ENCODE measurements around the gene SYT15B.
"Not testable (repeated sequence)": the region's sequence is repeated elsewhere in the genome, so short reads cannot be mapped to it uniquely, and the experiment has no call there.

SYT15B gene

GRCh38 chr10:47763554-47764175 lies at the start of gene SYT15B:
Gene SYT15B, minus strand, starts transcription at chr10:47763592. Its CDS starts 952 bp downstream, at chr10:47762640.
- not testable (repeated sequence) for DNase-seq (ENCODE audit: low read depth)

- DNase-seq (ENCODE audit: low read depth) = not testable (repeated sequence)
Observed at GRCh38 chr10:47779590-47779989, 16.2 kb upstream of the SYT15B start.

- DNase-seq (ENCODE audit: low read depth) = not testable (repeated sequence)
Observed at GRCh38 chr10:47775361-47776231, 12.2 kb upstream of the SYT15B start.

GRCh38 chr10:47770745-47771144 lies 7.4 kb upstream of the SYT15B start:
- DNase-seq (ENCODE audit: low read depth) = not testable (repeated sequence)

- DNase-seq (ENCODE audit: low read depth) = not testable (repeated sequence)
Observed at GRCh38 chr10:47768578-47769115, 5.3 kb upstream of the SYT15B start.

- DNase-seq (ENCODE audit: low read depth) = not testable (repeated sequence)
Observed at GRCh38 chr10:47768085-47768484, 4.7 kb upstream of the SYT15B start.

GRCh38 chr10:47767236-47767635 lies 3.8 kb upstream of the SYT15B start:
- not testable (repeated sequence) for DNase-seq (ENCODE audit: low read depth)

GRCh38 chr10:47765232-47765631 lies 1.8 kb upstream of the SYT15B start:
- not testable (repeated sequence) for DNase-seq (ENCODE audit: low read depth)

- DNase-seq (ENCODE audit: low read depth) = not testable (repeated sequence)
Observed at GRCh38 chr10:47762674-47763553, 478 bp downstream of the SYT15B start.

- DNase-seq (ENCODE audit: low read depth) = not testable (repeated sequence)
Observed at GRCh38 chr10:47758855-47759254, 4.5 kb downstream of the SYT15B start.

- DNase-seq (ENCODE audit: low read depth) = not testable (repeated sequence)
Observed at GRCh38 chr10:47756169-47756568, 7.2 kb downstream of the SYT15B start.

- DNase-seq (ENCODE audit: low read depth) = not testable (repeated sequence)
Observed at GRCh38 chr10:47753871-47754270, 9.5 kb downstream of the SYT15B start.

- DNase-seq (ENCODE audit: low read depth) = not testable (repeated sequence)
Observed at GRCh38 chr10:47753176-47753575, 10.2 kb downstream of the SYT15B start.

- not testable (repeated sequence) for DNase-seq (ENCODE audit: low read depth)
Observed at GRCh38 chr10:47751821-47752220, 11.6 kb downstream of the SYT15B start.

- not testable (repeated sequence) for DNase-seq (ENCODE audit: low read depth)
Observed at GRCh38 chr10:47750360-47750759, 13.0 kb downstream of the SYT15B start.

- not testable (repeated sequence) for DNase-seq (ENCODE audit: low read depth)
Observed at GRCh38 chr10:47746780-47747376, 16.5 kb downstream of the SYT15B start.

GRCh38 chr10:47744881-47745280 lies 18.5 kb downstream of the SYT15B start:
- DNase-seq (ENCODE audit: low read depth) = not testable (repeated sequence)

- not testable (repeated sequence) for DNase-seq (ENCODE audit: low read depth)
Observed at GRCh38 chr10:47743611-47744550, 19.5 kb downstream of the SYT15B start.

- DNase-seq (ENCODE audit: low read depth) = not testable (repeated sequence)
Observed at GRCh38 chr10:47740868-47741267, 22.5 kb downstream of the SYT15B start.

- DNase-seq (ENCODE audit: low read depth) = not testable (repeated sequence)
Observed at GRCh38 chr10:47730911-47731310, 32.5 kb downstream of the SYT15B start.

Measured in stimulated activated CD8-positive, alpha-beta memory T cell treated with anti-CD3 and anti-CD28 coated beads, Interleukin-15, amount 100 ng/mL, for 24 hours (primary cell).